Pancreas (tissue), 10 donors: ENCODE data around the gene NFIX. TPM values are rescaled to one million over a fixed set of nuclear protein-coding genes. Genes with fewer than 3 reads are reported as not detected.
A peak's percentile ranks its signal among the peaks of the same experiment; 100 is the strongest.

Source experiments
- ATAC-seq, 4 donors: fragments of 200-7000 bp; cut with Tn5 transposase; one replicate each; pipeline versions ENCODE4 v1.8.0 to v1.9.1; 2020; ENCODE audit warnings: mild to moderate bottlenecking in 4 of 4, moderate library complexity in 4 of 4
- DNase-seq, 6 donors: peaks; one replicate each; pipeline ENCODE4 v3.0.0-alpha.2; 2020
- FAIRE-seq: peaks from 2 replicates; lab custom pipeline; 2012; peaks lifted over from hg19 to GRCh38; lab: Jason Lieb, UNC
- H3K27ac ChIP-seq, 4 donors: fragments of 200-600 bp; sonication (generic); 1 replicate in 3 of 4; 2 replicates in 1 of 4; pipeline versions ENCODE4 v1.5.0 to v1.8.0; 2020
- H3K27me3 ChIP-seq, 4 donors: fragments of 200-600 bp; one replicate each; pipeline ENCODE4 v1.8.0; 2021
- H3K36me3 ChIP-seq, 3 donors: fragments of 200-600 bp; sonication (generic) in 1 of 3; one replicate each; pipeline versions ENCODE4 v1.5.0 to v1.8.0; 2020 to 2021
- H3K4me1 ChIP-seq, 3 donors: fragments of 200-600 bp; one replicate each; pipeline ENCODE4 v1.8.0; 2021
- H3K4me3 ChIP-seq, 4 donors: fragments of 200-600 bp; sonication (generic) in 2 of 4; one replicate each; pipeline versions ENCODE4 v1.5.0 to v1.8.0; 2020 to 2021
- H3K9me3 ChIP-seq, 4 donors: fragments of 200-600 bp; one replicate each; pipeline ENCODE4 v1.8.0; 2021
- CTCF ChIP-seq, 4 donors: fragments of 200-600 bp; sonication (generic) in 3 of 4; IDR thresholded peaks; one replicate each; pipeline versions ENCODE4 v1.5.0 to v1.8.0; 2021; ENCODE audit warnings: antibody characterized with exemption in 4 of 4
- WGBS, 2 donors: extraction: QIAGEN DNeasy Blood & Tissue Kit; methylation state at CpG; one replicate each; pipeline ENCODE4 v1.1.7; 2013; 5-methylcytosine and 5-hydroxymethylcytosine counted together
- intact Hi-C, 3 donors: fragments of 100-400 bp; cut with DNase I; formaldehyde crosslinking; loops; one replicate each; pipeline versions ENCODE4 v1.11.1 to v1.14.2; 2022
- polyA plus RNA-seq, 2 donors: library from polyadenylated mRNA; stranded (reverse); fragments of 200-250 nt; gene quantifications; one replicate each; pipeline ENCODE4 v1.2.3, GENCODE V29; 2013
- total RNA-seq, 6 donors: library from RNA; stranded (reverse); fragmentation: NEBNext Ultra II Directional in 4 of 6; extraction: Animal tissue kit (Norgen Biotek cat#: 25700) in 4 of 6; gene quantifications; one replicate each; pipeline versions ENCODE4 v1.2.1 to v1.2.4, GENCODE V29; 2021 to 2023
- donor health status: healthy with polysubstance abuse.
- donor health status: DM: no; HTN: no; CAD: no; lungs with moderate emphysema.
- donor health status: DM: no; HTN: no; CAD: no.
- donor health status: control.
- donor health status: control.
- donor health status: Bipolar disorder and iron deficiency.
- donor health status: DM: yes; HTN: yes; CAD: no.
- donor health status: DM: no; HTN: no; CAD: no.
- donor health status: DM: no; HTN: no; CAD: no.
- donor health status: DM: yes; HTN: yes; CAD: no.

Gene NFIX
- total and polyA plus RNA-seq, 8 donors, result 8.3 to 45.1 (median 32.7) TPM

GRCh38 chr19:13118424-13119193 lies 123.3 kb downstream of the NFIX start:
- H3K27ac ChIP-seq, result no peak overlapping the region
- H3K27me3 ChIP-seq, result no peaks in the 10 kb centered on the region
- peaks cover 0 to 4% (median 0%) of the 10 kb centered on the region in 3 donors for H3K36me3 ChIP-seq
- intact Hi-C loops, result no loop called here
- H3K9me3 ChIP-seq, result no peaks in the 10 kb centered on the region
- FAIRE-seq, result no peak
- peak overlapping the region; percentile 73 to 87 (median 79) for H3K4me3 ChIP-seq
- WGBS, 2 donors, result 1% methylated on average over 19 to 56 of the region's 57 CpGs
- ATAC-seq, result no peak
- peaks cover 4 to 18% (median 4%) of the 10 kb centered on the region in 3 donors for H3K4me1 ChIP-seq
- TF ChIP-seq CTCF (IDR thresholded peaks at IDR 0.05), result no peak
- DNase-seq, result peak; percentile 51 to 82 (median 66)

- FAIRE-seq, result no peak
- H3K9me3 ChIP-seq, result no peaks in the 10 kb centered on the region
- H3K4me3 ChIP-seq, result peak overlapping the region in 1 of 4 donors; percentile 87
- 70 to 73% methylated on average over 8 of the region's 8 CpGs for WGBS, 2 donors
- no peak for DNase-seq
- H3K27me3 ChIP-seq, result no peaks in the 10 kb centered on the region
- peaks cover 4 to 18% (median 4%) of the 10 kb centered on the region in 3 donors for H3K4me1 ChIP-seq
- H3K27ac ChIP-seq, result no peak overlapping the region
- no peaks in the 10 kb centered on the region for H3K36me3 ChIP-seq
- ATAC-seq, result no peak
- no peak for TF ChIP-seq CTCF (IDR thresholded peaks at IDR 0.05)
- intact Hi-C loops, result no loop called here
These were observed 124.4 kb downstream of the NFIX start for GRCh38 chr19:13119627-13120026.

- FAIRE-seq, result no peak
- intact Hi-C loops, result no loop called here
- no peaks in the 10 kb centered on the region for H3K27me3 ChIP-seq
- peaks cover 4 to 18% (median 4%) of the 10 kb centered on the region in 3 donors for H3K4me1 ChIP-seq
- 69 to 77% methylated on average over 9 of the region's 9 CpGs for WGBS, 2 donors
- DNase-seq, result no peak
- no peak for TF ChIP-seq CTCF (IDR thresholded peaks at IDR 0.05)
- H3K4me3 ChIP-seq, result no peak overlapping the region
- no peak for ATAC-seq
- H3K9me3 ChIP-seq, result no peaks in the 10 kb centered on the region
- H3K27ac ChIP-seq, result no peak overlapping the region
- H3K36me3 ChIP-seq, result no peaks in the 10 kb centered on the region
These were observed 124.8 kb downstream of the NFIX start for GRCh38 chr19:13120031-13120430.

GRCh38 chr19:13120817-13121216 lies 125.5 kb downstream of the NFIX start:
- no peak for DNase-seq
- intact Hi-C loops, result no loop called here
- no peak for TF ChIP-seq CTCF (IDR thresholded peaks at IDR 0.05)
- H3K4me3 ChIP-seq, result no peak overlapping the region
- H3K36me3 ChIP-seq, result no peaks in the 10 kb centered on the region
- peaks cover 0 to 12% (median 4%) of the 10 kb centered on the region in 3 donors for H3K4me1 ChIP-seq
- no peak overlapping the region for H3K27ac ChIP-seq
- no peaks in the 10 kb centered on the region for H3K27me3 ChIP-seq
- ATAC-seq, result no peak
- WGBS, 2 donors, result 70 to 75% methylated on average over 10 of the region's 10 CpGs
- no peak for FAIRE-seq
- no peaks in the 10 kb centered on the region for H3K9me3 ChIP-seq
